Testis (tissue), 3 donors: ENCODE results near the gene MRGPRG. TPM values are rescaled to one million over a fixed set of nuclear protein-coding genes. Genes with fewer than 3 reads are reported as not detected.

Experiments used
- DNase-seq: peaks from one replicate; pipeline ENCODE4 v3.0.0-alpha.2; 2019
- H3K27ac ChIP-seq, 2 donors: fragments of 200-600 bp; sonication (generic); one replicate each; pipeline ENCODE4 v1.5.1; 2019
- H3K27me3 ChIP-seq: fragments of 200-600 bp; sonication (generic); one replicate; pipeline ENCODE4 v1.5.1; 2019
- H3K36me3 ChIP-seq: fragments of 200-600 bp; sonication (generic); one replicate; pipeline ENCODE4 v1.5.1; 2017; ENCODE audit warnings: low read depth; ENCODE audit errors: missing control alignments
- H3K4me1 ChIP-seq: fragments of 200-600 bp; sonication (generic); one replicate; pipeline ENCODE4 v1.5.1; 2019
- H3K4me3 ChIP-seq, 2 donors: fragments of 200-600 bp; sonication (generic); one replicate each; pipeline ENCODE4 v1.5.1; 2017 to 2019
- H3K9me3 ChIP-seq: fragments of 200-600 bp; sonication (generic); one replicate; pipeline ENCODE4 v1.5.1; 2017
- CTCF ChIP-seq, 3 experiments: fragments of 450-650 bp in 2 of 3; fragments of 200-600 bp in 1 of 3; sonication (generic) in 1 of 3; IDR thresholded peaks; one replicate each; pipeline ENCODE4 v1.5.1; 2016 to 2019; ENCODE audit warnings: antibody characterized with exemption in 3 of 3, mild to moderate bottlenecking in 2 of 3, moderate library complexity in 1 of 3
- POLR2A ChIP-seq: fragments of 450-650 bp; IDR thresholded peaks from one replicate; pipeline ENCODE4 v1.6.1; 2017; ENCODE audit warnings: antibody characterized with exemption, mild to moderate bottlenecking, moderate library complexity
- WGBS, 2 donors: methylation state at CpG; one replicate each; pipeline ENCODE4 v1.1.5; 2018; 5-methylcytosine and 5-hydroxymethylcytosine counted together
- intact Hi-C: fragments of 100-400 bp; cut with DNase I; formaldehyde crosslinking; loops from one replicate; pipeline ENCODE4 v1.15.1; 2023; ENCODE audit warnings: low total_unique reads
- polyA plus RNA-seq: library from polyadenylated mRNA; stranded (reverse); fragments of 350-450 nt; fragmentation: Illumina TruSeq; extraction: RNeasy Lipid Tissue Mini Kit (QIAGEN cat#74804); gene quantifications from one replicate; pipeline ENCODE4 v1.2.3, GENCODE V29; 2014; ENCODE audit warnings: low read depth, low replicate concordance; ENCODE audit not compliant: insufficient read depth
- total RNA-seq, 2 donors: library from RNA; depleted of rRNA; stranded (reverse); fragments of >200 nt; gene quantifications; one replicate each; pipeline ENCODE4 v1.2.3, GENCODE V29; 2016

Gene MRGPRG
- total and polyA plus RNA-seq, 3 donors from 2014 or later, result 0.50 TPM; not detected in 2

GRCh38 chr11:3189196-3189843 lies 29.3 kb downstream of the MRGPRG start:
- H3K27me3 ChIP-seq, result no peaks in the 10 kb centered on the region
- H3K4me1 ChIP-seq, result no peaks in the 10 kb centered on the region
- DNase-seq, result no peak
- no peaks in the 10 kb centered on the region for H3K9me3 ChIP-seq
- H3K36me3 ChIP-seq, result no peaks in the 10 kb centered on the region
- 46 to 68% methylated on average over 14 to 15 of the region's 15 CpGs for WGBS, 2 donors
- no peak for TF ChIP-seq CTCF (IDR thresholded peaks at IDR 0.05)
- TF ChIP-seq POLR2A, result no peak
- H3K4me3 ChIP-seq, result no peak overlapping the region
- no peak overlapping the region for H3K27ac ChIP-seq
- intact Hi-C loops, result no loop called here

GRCh38 chr11:3188496-3189195 lies 30.0 kb downstream of the MRGPRG start:
- H3K4me1 ChIP-seq, result no peaks in the 10 kb centered on the region
- TF ChIP-seq CTCF (IDR thresholded peaks at IDR 0.05), result no peak
- TF ChIP-seq POLR2A, result no peak
- DNase-seq, result no peak

GRCh38 chr11:3186166-3186953 lies 32.3 kb downstream of the MRGPRG start:
- Histone ChIP-seq H3K4me1 (no peaks in the 10 kb centered on the region), H3K4me3 (no peak overlapping the region), H3K9me3 (no peaks in the 10 kb centered on the region), H3K27ac (no peak overlapping the region), H3K27me3 (no peaks in the 10 kb centered on the region), H3K36me3 (no peaks in the 10 kb centered on the region)
- no peak for TF ChIP-seq CTCF (IDR thresholded peaks at IDR 0.05)
- no peak for TF ChIP-seq POLR2A
- intact Hi-C loops, result no loop called here
- no peak for DNase-seq
- WGBS, 2 donors, result 84 to 92% methylated on average over 9 to 11 of the region's 11 CpGs

More at GRCh38 chr11:3188496-3189195, 30.0 kb downstream of the MRGPRG start:
- Histone ChIP-seq H3K9me3 (no peaks in the 10 kb centered on the region), H3K4me3 (no peak overlapping the region), H3K36me3 (no peaks in the 10 kb centered on the region), H3K27ac (no peak overlapping the region), H3K27me3 (no peaks in the 10 kb centered on the region)
- 84 to 86% methylated on average over 15 to 17 of the region's 17 CpGs for WGBS, 2 donors
- intact Hi-C loops, result no loop called here

- H3K27me3 ChIP-seq, result no peaks in the 10 kb centered on the region
- H3K9me3 ChIP-seq, result no peaks in the 10 kb centered on the region
- WGBS, 2 donors, result 86 to 87% methylated on average over 11 of the region's 11 CpGs
- H3K4me1 ChIP-seq, result no peaks in the 10 kb centered on the region
- no peak for DNase-seq
- TF ChIP-seq CTCF (IDR thresholded peaks at IDR 0.05) (no peak), POLR2A (no peak)
- intact Hi-C loops, result no loop called here
- H3K4me3 ChIP-seq, result no peak overlapping the region
- no peaks in the 10 kb centered on the region for H3K36me3 ChIP-seq
- no peak overlapping the region for H3K27ac ChIP-seq
Measured at GRCh38 chr11:3184732-3185347, 33.8 kb downstream of the MRGPRG start.
